ENCODE data around the gene GNB4. TPM values are rescaled to one million over a fixed set of nuclear protein-coding genes. Genes with fewer than 3 reads are reported as not detected.

Gene GNB4
- total and polyA plus RNA-seq, 2 of the 8 experiments (the other 6 are each of a cell fraction or from before 2014, with no cell fraction given): 13.4 to 29.2 TPM

DNA sequence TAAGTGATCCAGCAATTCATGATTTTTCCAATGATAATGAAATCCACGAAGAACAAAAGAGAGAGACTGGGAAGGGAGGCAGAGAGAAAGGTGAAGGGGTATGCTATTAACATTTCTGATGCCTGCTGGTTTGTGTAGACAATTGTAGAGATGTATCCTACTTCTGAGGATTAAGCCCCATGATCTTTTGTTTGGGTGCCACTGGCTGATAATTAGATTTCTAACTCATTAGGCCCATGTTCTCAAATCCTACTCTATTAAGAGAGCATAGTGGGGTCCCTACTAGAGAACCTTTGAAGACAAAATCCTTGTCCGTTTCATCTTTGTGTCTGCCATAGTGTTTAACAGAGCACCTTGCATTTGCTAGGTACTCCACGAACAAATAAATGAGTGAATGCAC lies 2.7 kb upstream of the GNB4 start:
- H3K9me3 ChIP-seq (ENCODE audit: insufficient read depth in 2 of 2, low read depth in 1 of 2, low read length in 1 of 2): no peaks in the 10 kb centered on the region
- H4K91ac ChIP-seq (replicated peaks; ENCODE audit: insufficient read length, low read length): no peak overlapping the region
- H3K79me1 ChIP-seq (ENCODE audit: low read depth, low read length): no peaks in the 10 kb centered on the region
- H3K23me2 ChIP-seq (ENCODE audit: low read depth, low read length): peaks cover 3% of the 10 kb centered on the region; the same call in 1 of the 2 replicates
- 0 out of 4 replicates have a peak, but pooled peaks cover 0 to 5% of the 10 kb centered on the region in 2 experiments for H3K79me2 ChIP-seq (ENCODE audit: control insufficient read depth in 1 of 2, insufficient read depth in 2 of 2, low read length in 2 of 2)
- H2BK120ac ChIP-seq (replicated peaks; ENCODE audit: low read depth, low read length): no peak overlapping the region
- H3K36me3 ChIP-seq (ENCODE audit: control insufficient read depth in 2 of 4, insufficient read depth in 4 of 4, low read length in 3 of 4): no peaks in the 10 kb centered on the region
- no peak overlapping the region for H4K5ac ChIP-seq (ENCODE audit: insufficient read length, low read depth, low read length)
- no peak overlapping the region for H2BK5ac ChIP-seq (ENCODE audit: low read depth, low read length)
- H2AFZ ChIP-seq (ENCODE audit: low read length): no peak overlapping the region
- H3K4me3 ChIP-seq (ENCODE audit: extremely low read depth in 1 of 4, insufficient read depth in 2 of 4, low read depth in 3 of 4, low read length in 4 of 4): no peak overlapping the region
- H3K56ac ChIP-seq (replicated peaks; ENCODE audit: insufficient read length, low read depth, low read length): no peak overlapping the region
- H2BK12ac ChIP-seq (ENCODE audit: low read depth, low read length): no peak overlapping the region
- no peak overlapping the region for H3K14ac ChIP-seq (ENCODE audit: insufficient read length)
- peak; percentile 32 for FAIRE-seq
- no peak overlapping the region for H3K18ac ChIP-seq (ENCODE audit: extremely low read depth, low read length)
- ChIA-PET POLR2A (ENCODE audit: partially characterized antibody) (interaction anchor here (0.6 to 0.7 kb wide), 3 partner anchors 10 to 390 kb away, joined by 3 to 5 read pairs (median 4); no protein-coding TSS in a partner anchor), CTCF (ENCODE audit: partially characterized antibody) (interaction anchor here (0.8 kb wide), 1 partner anchor 18 kb away, joined by 3 read pairs; no protein-coding TSS in a partner anchor)
- no peak overlapping the region for H2AK5ac ChIP-seq (ENCODE audit: low read depth, low read length)
- no peak overlapping the region for H4K8ac ChIP-seq (ENCODE audit: extremely low read depth, insufficient read depth, low read length)
- peaks cover 2 to 8% (median 4%) of the 10 kb centered on the region in 4 experiments; a peak in 4 of 7 replicates for H3K4me1 ChIP-seq (replicated peaks in 1 of 4; ENCODE audit: control insufficient read depth in 3 of 4, insufficient read depth in 4 of 4, low read length in 3 of 4)
- peaks cover 0 to 10% (median 0%) of the 10 kb centered on the region in 4 experiments; a peak in 2 of 7 replicates for H3K27me3 ChIP-seq (replicated peaks in 1 of 4; ENCODE audit: control insufficient read depth in 3 of 4, extremely low read depth in 1 of 4, insufficient read depth in 3 of 4, low read length in 3 of 4)
- no peak for DNase-seq (ENCODE audit: low read depth in 1 of 2, low spot score in 2 of 2)
- H4K20me1 ChIP-seq (replicated peaks in 1 of 2; ENCODE audit: control insufficient read depth in 1 of 2, insufficient read depth in 2 of 2, low read length in 2 of 2): peaks cover 0 to 2% of the 10 kb centered on the region in 2 experiments
- no peak overlapping the region for H3K4ac ChIP-seq (replicated peaks; ENCODE audit: insufficient read length, low read depth, low read length)
- H2BK20ac ChIP-seq (ENCODE audit: low read length): no peak overlapping the region
- H3K27ac ChIP-seq (ENCODE audit: low read depth, low read length): no peak overlapping the region
- 42% methylated on average over 3 of the region's 3 CpGs; no CpG with 5 or more reads in 1 of the 2 experiments for WGBS, 2 experiments (ENCODE audit: extremely low coverage in 1 of 2, insufficient coverage in 1 of 2, insufficient read length in 1 of 2, insufficient replicate concordance in 2 of 2, low coverage in 1 of 2, low lambda C conversion rate in 2 of 2, missing lambda C conversion rate in 1 of 2)
- no peak overlapping the region for H3K9ac ChIP-seq (replicated peaks in 1 of 4; ENCODE audit: extremely low read depth in 1 of 4, low read depth in 3 of 4, low read length in 3 of 4)
- H3K4me2 ChIP-seq (ENCODE audit: insufficient read depth in 1 of 2, low read depth in 2 of 2, low read length in 2 of 2): peak overlapping the region; percentile 11 to 42; a peak in 1 of 4 replicates
- H3K23ac ChIP-seq (ENCODE audit: insufficient read length): no peak overlapping the region
- TF ChIP-seq SIN3A (conservative IDR thresholded peaks at IDR 0.05 in 1 of 2, IDR thresholded peaks at IDR 0.05 in 1 of 2; ENCODE audit: low read depth in 1 of 2, low read length in 2 of 2) (no peak), SAP30 (IDR thresholded peaks at IDR 0.05; ENCODE audit: insufficient read depth, insufficient replicate concordance, low read length) (no peak), CBX8 (IDR thresholded peaks at IDR 0.05; ENCODE audit: borderline replicate concordance, low read depth, low read length) (no peak), SP4 (IDR thresholded peaks at IDR 0.05; ENCODE audit: low read length) (no peak), POU5F1 (IDR thresholded peaks at IDR 0.05; ENCODE audit: low read depth, low read length) (no peak), SRF (IDR thresholded peaks at IDR 0.05; ENCODE audit: low read depth, low read length) (no peak), NANOG (IDR thresholded peaks at IDR 0.05; ENCODE audit: insufficient read depth, low read depth, low read length, poor library complexity, severe bottlenecking) (no peak), JUN (IDR thresholded peaks at IDR 0.05; ENCODE audit: low read depth, low read length) (no peak), POLR2AphosphoS5 (IDR thresholded peaks at IDR 0.05; ENCODE audit: low read depth, low read length) (no peak)
- TF ChIP-seq, protein P1, sequence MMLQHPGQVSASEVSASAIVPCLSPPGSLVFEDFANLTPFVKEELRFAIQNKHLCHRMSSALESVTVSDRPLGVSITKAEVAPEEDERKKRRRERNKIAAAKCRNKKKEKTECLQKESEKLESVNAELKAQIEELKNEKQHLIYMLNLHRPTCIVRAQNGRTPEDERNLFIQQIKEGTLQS (IDR thresholded peaks at IDR 0.05; ENCODE audit: insufficient read depth, low read depth, low read length): no peak
- H2BK15ac ChIP-seq (ENCODE audit: low read length): no peak overlapping the region

Data from H1 (cell line).